ENCODE data around the gene MMD.

The MMD gene

DNA sequence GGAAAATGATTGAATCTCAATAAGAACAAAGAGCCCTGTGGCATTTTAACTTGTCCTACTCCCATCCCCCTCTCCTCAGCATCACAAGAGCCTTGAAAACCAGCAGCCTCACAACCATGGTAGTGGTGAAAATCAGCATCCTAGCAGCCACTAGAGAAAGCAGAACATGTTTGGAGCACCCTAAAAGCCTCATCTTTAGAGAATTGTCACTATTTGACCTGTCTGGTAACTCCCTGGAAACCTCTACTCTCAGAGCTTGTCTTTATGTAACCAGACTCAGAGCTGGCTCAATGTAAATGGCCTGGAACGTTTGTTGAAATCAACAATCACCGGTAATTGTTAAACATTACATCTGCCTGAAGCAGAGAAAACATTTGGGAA lies 70.8 kb downstream of the MMD start:
- DNase-seq (ENCODE audit: low spot score): no peak

- peak; percentile 26 for DNase-seq (ENCODE audit: low spot score)
Observed at GRCh38 chr17:55348749-55349354, 72.8 kb downstream of the MMD start.

GRCh38 chr17:55347341-55347740 lies 74.3 kb downstream of the MMD start:
- DNase-seq (ENCODE audit: low spot score): no peak

DNA sequence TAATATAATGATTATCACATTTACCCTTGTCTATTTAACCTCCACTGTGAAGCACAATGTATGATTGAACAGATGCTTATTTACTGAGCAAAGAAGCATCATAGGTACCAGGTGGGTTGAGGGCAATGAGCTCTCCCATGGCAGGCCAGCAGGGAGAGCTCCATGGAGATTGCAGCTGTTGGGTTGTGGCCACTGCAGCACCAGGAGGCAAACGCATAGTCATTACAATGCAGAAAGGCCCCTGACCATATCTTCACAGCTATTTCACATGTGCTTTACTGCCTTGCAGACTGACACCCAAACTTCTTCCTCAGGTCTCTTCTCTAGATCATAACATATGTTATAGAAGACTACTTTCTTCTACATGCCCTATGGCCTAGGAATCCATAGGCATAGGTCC lies 75.0 kb downstream of the MMD start:
- DNase-seq (ENCODE audit: low spot score): no peak

DNA sequence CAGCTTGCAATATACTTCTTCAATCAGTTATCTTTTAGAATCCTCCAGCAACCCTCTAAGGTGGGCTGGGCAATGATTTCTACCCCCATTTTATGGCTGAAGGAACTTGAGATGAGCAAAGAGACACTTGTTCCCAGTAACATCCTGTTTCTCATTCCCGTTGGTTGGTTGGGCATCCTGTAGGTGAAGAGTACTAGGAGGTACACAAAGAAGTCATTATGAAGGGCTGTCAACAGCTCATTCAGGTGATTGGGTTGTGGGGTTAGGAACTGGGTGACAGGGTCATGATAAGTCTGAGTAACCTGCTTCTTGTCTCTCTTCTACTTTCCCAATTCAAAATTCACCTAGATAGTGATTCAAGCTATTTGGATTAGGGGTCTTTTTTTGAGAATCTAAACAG lies 76.5 kb downstream of the MMD start:
- no peak for DNase-seq (ENCODE audit: low spot score)

DNA sequence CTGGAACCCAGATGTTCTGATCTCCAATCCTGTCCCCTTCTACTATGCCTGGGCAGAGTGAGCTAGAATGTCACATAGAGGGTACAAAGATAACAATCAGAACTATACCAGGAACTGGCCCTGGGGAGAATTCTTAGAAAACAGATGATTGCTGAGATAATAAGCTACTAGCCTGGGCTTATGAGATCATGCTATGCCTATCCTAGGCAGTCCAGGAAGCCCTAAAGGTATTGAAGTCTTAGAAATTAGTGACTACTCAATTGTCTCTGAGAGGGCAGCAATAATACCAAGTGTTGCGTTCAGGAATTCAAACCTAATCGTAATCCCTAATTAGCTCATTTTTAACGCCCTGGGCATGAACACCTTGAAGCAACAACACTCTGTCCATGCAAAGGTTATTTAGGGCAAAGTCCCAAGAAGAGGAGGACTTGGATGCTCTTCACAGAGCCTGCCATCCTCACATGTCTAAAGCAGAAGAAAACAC lies 77.1 kb downstream of the MMD start:
- no peak for DNase-seq (ENCODE audit: low spot score)

DNA sequence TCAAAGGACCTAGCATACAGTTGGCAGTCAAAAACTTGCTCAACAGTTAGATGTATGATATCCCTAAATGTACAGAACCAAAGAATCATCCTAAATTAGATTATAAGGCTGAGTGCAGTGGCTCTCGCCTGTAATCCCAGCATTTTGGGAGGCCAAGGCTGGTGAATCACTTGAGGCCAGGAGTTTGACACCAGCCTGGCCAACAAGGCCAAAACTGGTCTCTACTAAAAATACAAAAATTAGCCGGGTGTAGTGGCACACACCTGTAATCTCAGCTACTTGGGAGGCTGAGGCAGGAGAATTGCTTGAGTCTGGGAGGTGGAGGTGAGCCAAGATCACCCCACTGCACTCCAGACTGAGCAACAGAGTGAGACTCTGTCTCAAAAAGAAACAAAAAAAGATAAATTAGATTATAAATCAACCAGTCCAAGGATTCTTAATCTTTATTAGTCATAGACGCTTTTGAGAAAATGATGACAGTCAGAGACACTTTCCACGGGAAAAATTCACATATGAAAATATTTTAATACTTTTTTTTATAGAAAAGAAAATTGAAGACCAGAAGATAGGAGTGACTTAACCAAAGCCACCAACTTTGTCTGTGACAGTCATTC lies 77.6 kb downstream of the MMD start:
- DNase-seq (ENCODE audit: low spot score): no peak

GRCh38 chr17:55342800-55343585 lies 78.6 kb downstream of the MMD start:
- DNase-seq (ENCODE audit: low spot score): no peak

All from germinal center (tissue), 1 donor.